Measurements from ENCODE around the gene COLEC12.

Gene COLEC12

GRCh38 chr18:515838-516237 is 15.3 kb upstream of the COLEC12 start:
- DNase-seq (ENCODE audit: low spot score in 2 of 2) = no peak

DNA sequence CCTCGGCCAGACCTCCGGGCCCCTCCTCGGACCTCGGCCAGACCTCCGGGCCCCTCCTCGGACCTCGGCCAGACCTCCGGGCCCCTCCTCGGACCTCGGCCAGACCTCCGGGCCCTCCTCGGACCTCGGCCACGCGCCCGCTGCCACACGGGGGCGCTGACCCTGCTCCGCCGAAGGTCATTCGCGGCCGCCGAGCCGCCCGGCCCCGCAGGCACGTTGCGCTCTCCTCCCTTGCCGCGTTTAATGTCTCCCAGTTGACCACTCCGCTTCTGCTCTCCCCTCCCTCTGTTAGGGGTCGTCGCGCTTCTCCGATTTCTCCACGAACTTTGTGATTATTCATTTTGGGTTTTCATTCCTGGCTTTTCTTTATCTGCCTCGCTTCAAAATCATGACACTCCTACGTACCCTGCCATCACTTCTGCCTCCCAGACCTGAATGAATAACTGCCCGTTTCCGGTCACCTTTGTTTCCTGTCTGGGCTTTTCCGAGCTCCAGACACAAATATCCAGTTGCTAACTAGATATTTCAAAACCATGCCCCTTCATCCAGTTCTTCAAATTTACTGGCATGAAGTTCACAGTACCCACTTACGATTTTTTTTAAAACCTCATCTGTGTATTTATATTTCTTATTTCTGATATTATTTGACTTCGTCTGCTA is 14.8 kb upstream of the COLEC12 start:
- Histone ChIP-seq H3K4me3 (no peak overlapping the region), H3K4me1 (no peaks in the 10 kb centered on the region), H3K27me3 (ENCODE audit: low read depth) (no peaks in the 10 kb centered on the region), H3K36me3 (replicated peaks) (no peaks in the 10 kb centered on the region), H3K9me3 (no peaks in the 10 kb centered on the region)
- no peak for DNase-seq (ENCODE audit: low spot score in 2 of 2)
- in situ Hi-C loops (cut with MboI; ENCODE audit: low sequenced_read_pairs) = no loop called here

More at GRCh38 chr18:515838-516237, 15.3 kb upstream of the COLEC12 start:
- Histone ChIP-seq H3K4me3 (no peak overlapping the region), H3K4me1 (no peaks in the 10 kb centered on the region), H3K9me3 (no peaks in the 10 kb centered on the region), H3K36me3 (replicated peaks) (no peaks in the 10 kb centered on the region), H3K27me3 (ENCODE audit: low read depth) (no peaks in the 10 kb centered on the region)
- in situ Hi-C loops (cut with MboI; ENCODE audit: low sequenced_read_pairs) = no loop called here

- in situ Hi-C loops (cut with MboI; ENCODE audit: low sequenced_read_pairs) = no loop called here
- H3K4me1 ChIP-seq = no peaks in the 10 kb centered on the region
- H3K27me3 ChIP-seq (ENCODE audit: low read depth) = no peaks in the 10 kb centered on the region
- H3K36me3 ChIP-seq (replicated peaks) = no peaks in the 10 kb centered on the region
- H3K4me3 ChIP-seq = no peak overlapping the region
- DNase-seq (ENCODE audit: low spot score in 2 of 2) = no peak
- no peaks in the 10 kb centered on the region for H3K9me3 ChIP-seq
These were observed 13.5 kb upstream of the COLEC12 start for GRCh38 chr18:513826-514530.

DNA sequence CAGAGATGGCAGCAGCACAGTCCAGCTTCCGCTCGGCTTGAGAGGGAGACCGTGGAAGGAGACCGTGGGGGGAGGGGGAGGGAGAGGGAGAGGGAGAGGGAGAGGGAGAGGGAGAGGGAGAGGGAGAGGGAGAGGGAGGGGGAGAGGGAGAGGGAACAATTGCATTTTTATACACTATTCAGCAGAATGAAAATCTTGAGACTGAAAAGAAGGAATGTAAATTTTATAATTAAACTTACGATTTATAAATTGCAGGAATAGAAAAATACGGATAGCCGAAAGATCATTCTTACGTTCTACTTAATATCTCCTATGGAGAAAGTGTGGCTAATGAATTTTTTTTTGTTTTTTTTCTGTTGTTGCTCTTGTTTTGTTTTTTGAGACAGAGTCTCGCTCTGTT is 12.5 kb upstream of the COLEC12 start:
- in situ Hi-C loops (cut with MboI; ENCODE audit: low sequenced_read_pairs) = no loop called here
- no peaks in the 10 kb centered on the region for H3K4me1 ChIP-seq
- no peak overlapping the region for H3K4me3 ChIP-seq
- no peaks in the 10 kb centered on the region for H3K27me3 ChIP-seq (ENCODE audit: low read depth)
- no peaks in the 10 kb centered on the region for H3K9me3 ChIP-seq
- no peaks in the 10 kb centered on the region for H3K36me3 ChIP-seq (replicated peaks)
- DNase-seq (ENCODE audit: low spot score in 2 of 2) = no peak

GRCh38 chr18:508835-509234 is 8.3 kb upstream of the COLEC12 start:
- Histone ChIP-seq H3K36me3 (replicated peaks) (no peaks in the 10 kb centered on the region), H3K4me1 (no peaks in the 10 kb centered on the region), H3K4me3 (no peak overlapping the region), H3K27me3 (ENCODE audit: low read depth) (peaks cover 3% of the 10 kb centered on the region; the same call in 1 of the 2 replicates), H3K9me3 (no peaks in the 10 kb centered on the region; the same call in 1 of the 2 replicates)
- in situ Hi-C loops (cut with MboI; ENCODE audit: low sequenced_read_pairs) = no loop called here
- no peak for DNase-seq (ENCODE audit: low spot score in 2 of 2)

- no peaks in the 10 kb centered on the region for H3K4me1 ChIP-seq
- H3K9me3 ChIP-seq = no peaks in the 10 kb centered on the region; the same call in 1 of the 2 replicates
- H3K27me3 ChIP-seq (ENCODE audit: low read depth) = peaks cover 3% of the 10 kb centered on the region; the same call in 1 of the 2 replicates
- DNase-seq (ENCODE audit: low spot score in 2 of 2) = no peak
- no peak overlapping the region for H3K4me3 ChIP-seq
- no peaks in the 10 kb centered on the region for H3K36me3 ChIP-seq (replicated peaks)
- in situ Hi-C loops (cut with MboI; ENCODE audit: low sequenced_read_pairs) = no loop called here
These were observed 7.1 kb upstream of the COLEC12 start for GRCh38 chr18:507636-508035.

DNA sequence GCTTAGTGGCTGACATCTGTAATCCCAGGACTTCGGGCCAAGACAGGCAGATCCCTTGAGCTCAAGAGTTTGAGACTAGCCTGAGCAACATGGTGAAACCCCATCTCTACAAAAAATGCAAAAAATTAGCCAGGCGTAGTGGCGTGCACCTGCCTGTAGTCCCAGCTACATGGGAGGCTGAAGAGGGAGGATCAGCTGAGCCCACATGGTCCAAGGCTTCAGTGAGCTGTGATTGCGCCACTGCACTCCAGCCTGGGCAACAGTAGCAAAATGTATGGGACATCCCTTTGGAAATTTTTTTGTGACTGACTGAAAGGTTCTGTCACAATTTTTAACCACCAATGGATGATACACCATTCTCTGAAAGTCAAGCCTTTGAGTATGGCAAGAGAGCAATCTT is 6.3 kb upstream of the COLEC12 start:
- H3K9me3 ChIP-seq = no peaks in the 10 kb centered on the region; the same call in 1 of the 2 replicates
- in situ Hi-C loops (cut with MboI; ENCODE audit: low sequenced_read_pairs) = no loop called here
- peaks cover 3% of the 10 kb centered on the region; the same call in 1 of the 2 replicates for H3K27me3 ChIP-seq (ENCODE audit: low read depth)
- no peaks in the 10 kb centered on the region for H3K4me1 ChIP-seq
- H3K36me3 ChIP-seq (replicated peaks) = no peaks in the 10 kb centered on the region
- DNase-seq (ENCODE audit: low spot score in 2 of 2) = no peak
- no peak overlapping the region for H3K4me3 ChIP-seq

DNA sequence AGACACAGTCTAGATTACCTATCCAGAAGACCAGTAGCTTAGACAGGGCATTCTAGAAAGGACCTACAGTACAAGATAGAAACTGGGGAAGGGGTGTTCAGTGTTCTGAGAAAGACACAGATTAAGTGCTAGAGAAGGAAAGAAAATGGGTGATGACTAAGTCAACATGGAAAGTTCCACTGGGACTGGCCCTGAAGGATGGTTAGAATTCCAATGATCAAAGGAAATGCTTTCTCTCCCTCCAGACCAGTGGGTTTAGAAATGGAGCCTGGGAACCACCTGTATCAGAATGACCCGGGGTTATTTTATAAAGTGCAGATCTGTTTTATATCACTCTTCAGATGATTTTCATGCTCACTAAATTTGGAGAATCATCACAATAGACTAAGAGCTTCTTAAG is 5.8 kb upstream of the COLEC12 start:
- Histone ChIP-seq H3K27me3 (ENCODE audit: low read depth) (peaks cover 3% of the 10 kb centered on the region; the same call in 1 of the 2 replicates), H3K4me1 (no peaks in the 10 kb centered on the region), H3K36me3 (replicated peaks) (no peaks in the 10 kb centered on the region), H3K9me3 (no peaks in the 10 kb centered on the region; the same call in 1 of the 2 replicates), H3K4me3 (no peak overlapping the region)
- in situ Hi-C loops (cut with MboI; ENCODE audit: low sequenced_read_pairs) = no loop called here
- DNase-seq (ENCODE audit: low spot score in 2 of 2) = no peak

DNA sequence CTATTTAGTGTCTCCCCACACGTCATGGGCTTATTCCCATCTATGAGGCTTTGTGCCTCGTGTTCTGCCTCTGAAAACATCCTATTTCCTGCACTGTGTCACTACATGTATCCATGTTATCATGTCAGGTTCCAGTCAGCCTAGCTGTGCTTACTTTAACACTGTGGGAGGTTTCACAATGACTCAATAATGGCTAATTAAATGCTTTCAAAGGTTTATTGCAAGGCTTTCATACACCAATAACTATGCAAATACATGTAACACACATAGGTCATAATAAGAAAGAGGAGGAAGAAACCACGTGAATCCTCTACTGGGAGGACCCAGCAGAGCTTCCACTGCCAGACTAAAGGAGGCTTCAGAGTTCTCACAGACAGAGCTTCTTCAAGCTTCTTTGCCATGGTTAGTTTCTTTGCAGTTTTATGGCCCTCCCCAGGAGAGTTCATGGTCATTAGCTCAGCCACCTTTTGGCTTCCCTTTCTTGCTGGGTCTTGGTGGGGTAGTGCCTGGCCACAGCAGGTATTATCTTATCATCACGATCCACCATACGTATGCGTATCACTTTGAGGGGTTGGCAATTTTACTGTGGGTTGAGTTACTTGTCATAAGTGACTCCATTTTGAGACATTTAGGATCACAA is 5.1 kb upstream of the COLEC12 start:
- H3K9me3 ChIP-seq = no peaks in the 10 kb centered on the region; the same call in 1 of the 2 replicates
- H3K27me3 ChIP-seq (ENCODE audit: low read depth) = peaks cover 6% of the 10 kb centered on the region; the same call in 1 of the 2 replicates
- in situ Hi-C loops (cut with MboI; ENCODE audit: low sequenced_read_pairs) = no loop called here
- no peaks in the 10 kb centered on the region for H3K36me3 ChIP-seq (replicated peaks)
- no peak overlapping the region for H3K4me3 ChIP-seq
- H3K4me1 ChIP-seq = no peaks in the 10 kb centered on the region
- no peak for DNase-seq (ENCODE audit: low spot score in 2 of 2)

GRCh38 chr18:501406-501714 is 859 bp upstream of the COLEC12 start:
- no peaks in the 10 kb centered on the region for H3K4me1 ChIP-seq
- no peaks in the 10 kb centered on the region; the same call in 1 of the 2 replicates for H3K9me3 ChIP-seq
- peaks cover 20% of the 10 kb centered on the region for H3K27me3 ChIP-seq (ENCODE audit: low read depth)
- DNase-seq (ENCODE audit: low spot score in 2 of 2) = no peak
- no peak overlapping the region for H3K4me3 ChIP-seq
- H3K36me3 ChIP-seq (replicated peaks) = no peaks in the 10 kb centered on the region
- in situ Hi-C loops (cut with MboI; ENCODE audit: low sequenced_read_pairs) = no loop called here

DNA sequence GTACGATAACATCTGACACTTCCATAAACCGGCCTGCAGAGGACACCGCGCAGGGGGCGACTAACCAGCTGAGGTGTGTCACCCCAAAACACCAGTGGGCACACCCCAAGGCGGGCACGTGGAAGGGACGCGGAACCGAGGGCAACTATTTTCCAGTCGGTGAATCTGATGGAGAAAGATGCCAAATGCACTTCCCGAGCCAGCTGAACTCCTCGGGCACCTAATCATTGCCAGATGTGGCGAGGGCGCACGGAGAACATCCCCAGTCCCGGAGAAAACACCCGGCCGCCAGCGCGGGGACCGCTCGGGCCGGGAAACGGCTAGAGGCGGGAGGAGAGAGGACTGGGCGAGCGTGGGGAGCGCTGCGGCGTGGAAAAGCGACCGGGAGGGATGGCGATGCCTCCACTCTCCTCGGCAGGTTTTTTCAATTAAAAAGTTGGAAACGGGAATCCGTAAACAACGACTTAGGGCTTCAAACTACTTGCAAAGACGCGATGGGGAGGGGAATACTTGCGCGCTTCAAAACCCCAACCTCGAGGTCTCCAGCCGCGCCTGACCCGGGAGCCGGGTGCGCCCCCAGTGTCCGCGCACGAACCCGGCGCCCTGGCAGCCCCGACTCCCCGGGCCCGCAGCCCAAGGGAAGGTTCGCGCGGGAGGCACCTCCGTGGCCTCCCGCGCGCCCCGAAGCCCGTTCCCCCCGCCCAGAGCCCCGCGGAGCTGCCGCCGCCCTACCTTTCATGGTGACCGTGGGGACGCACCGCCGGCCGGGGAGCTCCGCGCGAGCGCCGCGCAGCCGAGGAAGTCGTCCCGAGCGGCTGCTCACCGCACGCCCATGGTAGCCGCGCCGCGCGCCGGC is 497 bp downstream of the COLEC12 start:
- no peak for DNase-seq (ENCODE audit: low spot score in 2 of 2)
- in situ Hi-C loops (cut with MboI; ENCODE audit: low sequenced_read_pairs) = no loop called here
- H3K4me1 ChIP-seq = no peaks in the 10 kb centered on the region
- H3K36me3 ChIP-seq (replicated peaks) = no peaks in the 10 kb centered on the region
- H3K4me3 ChIP-seq = no peak overlapping the region
- H3K27me3 ChIP-seq (ENCODE audit: low read depth) = peaks cover 19% of the 10 kb centered on the region
- H3K9me3 ChIP-seq = no peaks in the 10 kb centered on the region

- Histone ChIP-seq H3K4me3 (no peak overlapping the region), H3K9me3 (no peaks in the 10 kb centered on the region), H3K27me3 (ENCODE audit: low read depth) (peaks cover 23% of the 10 kb centered on the region), H3K36me3 (replicated peaks) (no peaks in the 10 kb centered on the region), H3K4me1 (no peaks in the 10 kb centered on the region)
- no peak for DNase-seq (ENCODE audit: low spot score in 2 of 2)
- in situ Hi-C loops (cut with MboI; ENCODE audit: low sequenced_read_pairs) = no loop called here
These were observed 1.3 kb downstream of the COLEC12 start for GRCh38 chr18:498931-499775.

DNA sequence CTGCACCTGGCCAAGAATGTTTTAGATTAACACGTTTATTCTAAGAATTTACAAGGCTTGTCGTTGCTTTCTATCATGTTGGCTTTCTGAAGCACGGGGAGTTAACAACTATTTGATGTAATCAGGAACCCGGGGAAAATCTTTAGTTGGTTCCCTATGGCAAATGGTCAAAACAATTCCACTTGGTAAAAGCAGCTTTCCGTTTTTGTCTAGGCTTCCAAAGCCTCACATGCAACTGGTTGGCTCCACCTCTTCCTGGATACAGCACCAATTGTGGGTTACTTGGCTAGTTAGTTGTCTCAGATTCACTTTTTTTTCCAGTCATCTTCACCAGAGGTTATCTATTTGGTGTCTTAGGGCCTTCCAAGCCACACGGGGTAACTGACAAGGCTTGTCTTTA is 2.8 kb downstream of the COLEC12 start:
- no peak for DNase-seq (ENCODE audit: low spot score in 2 of 2)
- no peak overlapping the region for H3K4me3 ChIP-seq
- no peaks in the 10 kb centered on the region for H3K4me1 ChIP-seq
- in situ Hi-C loops (cut with MboI; ENCODE audit: low sequenced_read_pairs) = no loop called here
- no peaks in the 10 kb centered on the region for H3K9me3 ChIP-seq
- peaks cover 23% of the 10 kb centered on the region for H3K27me3 ChIP-seq (ENCODE audit: low read depth)
- no peaks in the 10 kb centered on the region for H3K36me3 ChIP-seq (replicated peaks)

Measured in HAP-1 (cell line).